ENCODE measurements around the gene MT1B. TPM values are rescaled to one million over a fixed set of nuclear protein-coding genes. Genes with fewer than 3 reads are reported as not detected.

Gene MT1B
- total and polyA plus RNA-seq, 2 of the 4 experiments (the other 2 are of a cell fraction): not detected

Other genes with a start within 250 kb of the MT1B start
- gene AMFR, start 226.3 kb upstream of the MT1B start, total RNA-seq (2012; rRNA removed): 215 and 216 TPM in 2 replicates
- 60.7 and 74.3 TPM in 2 replicates for gene AMFR, start 226.3 kb upstream of the MT1B start, polyA plus RNA-seq (2012; rRNA removed)
- gene NUDT21, start 200.6 kb upstream of the MT1B start, total RNA-seq (2012; rRNA removed): 165 and 166 TPM in 2 replicates
- 52.4 and 60.9 TPM in 2 replicates for gene NUDT21, start 200.6 kb upstream of the MT1B start, polyA plus RNA-seq (2012; rRNA removed)
- 102 and 103 TPM in 2 replicates for gene OGFOD1, start 200.3 kb upstream of the MT1B start, total RNA-seq (2012; rRNA removed)
- 39.2 and 43.5 TPM in 2 replicates for gene OGFOD1, start 200.3 kb upstream of the MT1B start, polyA plus RNA-seq (2012; rRNA removed)
- gene BBS2, start 131.9 kb upstream of the MT1B start, total RNA-seq (2012; rRNA removed): 18.6 and 31.9 TPM in 2 replicates
- 29.9 and 32.3 TPM in 2 replicates for gene BBS2, start 131.9 kb upstream of the MT1B start, polyA plus RNA-seq (2012; rRNA removed)
- not detected in 2 replicates for gene MT4, start 86.8 kb upstream of the MT1B start, total RNA-seq (2012; rRNA removed)
- gene MT4, start 86.8 kb upstream of the MT1B start, polyA plus RNA-seq (2012; rRNA removed): not detected in 2 replicates
- gene MT3, start 62.4 kb upstream of the MT1B start, total RNA-seq (2012; rRNA removed): not detected in 2 replicates
- 0.62 and 0.70 TPM in 2 replicates for gene MT3, start 62.4 kb upstream of the MT1B start, polyA plus RNA-seq (2012; rRNA removed)
- gene MT2A, start 43.3 kb upstream of the MT1B start, total RNA-seq (2012; rRNA removed): 25.5 and 55.5 TPM in 2 replicates
- gene MT2A, start 43.3 kb upstream of the MT1B start, polyA plus RNA-seq (2012; rRNA removed): 588 and 621 TPM in 2 replicates
- gene MT1E, start 26.1 kb upstream of the MT1B start, total RNA-seq (2012; rRNA removed): 137 and 166 TPM in 2 replicates
- gene MT1E, start 26.1 kb upstream of the MT1B start, polyA plus RNA-seq (2012; rRNA removed): 733 and 821 TPM in 2 replicates
- not detected in 2 replicates for gene MT1M, start 19.2 kb upstream of the MT1B start, total RNA-seq (2012; rRNA removed)
- gene MT1M, start 19.2 kb upstream of the MT1B start, polyA plus RNA-seq (2012; rRNA removed): 0.10 TPM in 1 of 2 replicates, not detected in the other
- 1.9 TPM in 1 of 2 replicates, not detected in the other for gene MT1A, start 13.2 kb upstream of the MT1B start, total RNA-seq (2012; rRNA removed)
- gene MT1A, start 13.2 kb upstream of the MT1B start, polyA plus RNA-seq (2012; rRNA removed): 0.60 and 1.6 TPM in 2 replicates
- gene MT1F, start 6.1 kb downstream of the MT1B start, total RNA-seq (2012; rRNA removed): not detected in 2 replicates
- gene MT1F, start 6.1 kb downstream of the MT1B start, polyA plus RNA-seq (2012; rRNA removed): 0.56 and 1.1 TPM in 2 replicates
- gene MT1G, start 16.2 kb downstream of the MT1B start, total RNA-seq (2012; rRNA removed): not detected in 2 replicates
- gene MT1G, start 16.2 kb downstream of the MT1B start, polyA plus RNA-seq (2012; rRNA removed): 0.48 and 0.56 TPM in 2 replicates
- gene MT1H, start 17.9 kb downstream of the MT1B start, total RNA-seq (2012; rRNA removed): not detected in 2 replicates
- gene MT1H, start 17.9 kb downstream of the MT1B start, polyA plus RNA-seq (2012; rRNA removed): not detected in 2 replicates
- gene MT1X, start 30.6 kb downstream of the MT1B start, total RNA-seq (2012; rRNA removed): 5.6 and 37.2 TPM in 2 replicates
- 117 and 170 TPM in 2 replicates for gene MT1X, start 30.6 kb downstream of the MT1B start, polyA plus RNA-seq (2012; rRNA removed)
- 70.3 and 72.6 TPM in 2 replicates for gene NUP93, start 78.2 kb downstream of the MT1B start, total RNA-seq (2012; rRNA removed)
- gene NUP93, start 78.2 kb downstream of the MT1B start, polyA plus RNA-seq (2012; rRNA removed): 54.6 and 55.3 TPM in 2 replicates
- gene SLC12A3, start 213.3 kb downstream of the MT1B start, total RNA-seq (2012; rRNA removed): not detected in 2 replicates
- gene SLC12A3, start 213.3 kb downstream of the MT1B start, polyA plus RNA-seq (2012; rRNA removed): not detected in 2 replicates

Measured in IMR-90 (cell line).